GOT3 (cell line): ENCODE data around the gene GFPT2.

Experiments
- DNase-seq: peaks from one replicate; lab custom pipeline; 2025; ENCODE audit warnings: mixed read lengths; lab: John Stamatoyannopoulos, UW

Gene GFPT2

DNA sequence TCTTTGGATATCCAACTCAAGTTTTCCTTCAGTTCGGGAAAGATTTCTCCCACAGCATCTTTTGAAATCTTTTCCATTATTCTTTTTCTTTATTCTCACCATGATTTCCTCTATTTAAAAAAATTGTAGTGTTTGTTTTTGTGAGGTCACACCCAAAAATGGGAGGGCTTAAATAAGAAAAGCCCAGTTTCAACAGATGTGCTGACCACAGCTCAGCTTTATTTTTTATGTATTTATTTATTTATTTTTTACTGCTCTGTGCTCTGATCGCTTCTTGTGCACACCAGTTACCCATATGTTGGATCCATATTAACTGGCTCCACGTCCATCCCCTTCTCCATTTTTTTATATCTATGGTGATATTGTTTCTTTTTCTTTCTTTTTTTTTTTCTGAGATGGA is 20.3 kb downstream of the GFPT2 start:
- no peak for DNase-seq

DNA sequence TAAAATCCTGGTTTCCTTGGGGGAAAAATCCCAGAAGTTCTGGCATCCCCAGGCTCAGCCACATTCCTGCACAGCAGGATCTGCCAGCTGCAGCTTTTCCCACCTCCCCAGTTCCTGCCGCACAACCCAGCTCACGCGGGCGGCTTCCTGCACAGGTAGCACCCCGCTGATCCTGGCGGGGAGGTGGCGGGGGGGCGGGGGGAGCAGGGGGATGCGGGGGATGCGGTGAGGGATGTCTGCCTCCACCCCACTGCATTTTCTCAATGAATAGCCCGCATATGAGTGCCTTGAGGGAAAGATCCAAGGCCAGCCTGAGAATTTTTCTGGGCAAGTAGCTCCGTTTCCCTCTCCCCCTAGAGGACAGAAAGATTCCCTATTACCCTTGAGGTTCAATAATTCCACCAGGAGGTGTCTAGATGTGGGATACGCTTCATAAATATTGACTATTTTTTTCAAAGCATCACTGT is 21.1 kb downstream of the GFPT2 start:
- no peak for DNase-seq

DNA sequence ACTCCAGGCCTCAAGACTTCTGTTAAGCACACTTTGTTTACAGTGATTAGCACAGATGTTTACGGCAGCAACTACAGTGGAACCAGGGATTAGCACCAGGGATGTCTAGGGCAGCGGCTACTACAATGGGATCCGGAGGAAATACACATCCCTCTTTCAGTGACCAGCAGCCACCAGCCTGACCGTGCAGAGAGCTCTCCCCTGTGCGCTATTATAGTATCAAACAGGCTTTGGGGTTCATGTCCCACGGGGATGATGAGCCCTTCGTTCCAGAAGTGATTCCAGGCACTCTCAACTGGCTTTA is 21.5 kb downstream of the GFPT2 start:
- no peak for DNase-seq

DNA sequence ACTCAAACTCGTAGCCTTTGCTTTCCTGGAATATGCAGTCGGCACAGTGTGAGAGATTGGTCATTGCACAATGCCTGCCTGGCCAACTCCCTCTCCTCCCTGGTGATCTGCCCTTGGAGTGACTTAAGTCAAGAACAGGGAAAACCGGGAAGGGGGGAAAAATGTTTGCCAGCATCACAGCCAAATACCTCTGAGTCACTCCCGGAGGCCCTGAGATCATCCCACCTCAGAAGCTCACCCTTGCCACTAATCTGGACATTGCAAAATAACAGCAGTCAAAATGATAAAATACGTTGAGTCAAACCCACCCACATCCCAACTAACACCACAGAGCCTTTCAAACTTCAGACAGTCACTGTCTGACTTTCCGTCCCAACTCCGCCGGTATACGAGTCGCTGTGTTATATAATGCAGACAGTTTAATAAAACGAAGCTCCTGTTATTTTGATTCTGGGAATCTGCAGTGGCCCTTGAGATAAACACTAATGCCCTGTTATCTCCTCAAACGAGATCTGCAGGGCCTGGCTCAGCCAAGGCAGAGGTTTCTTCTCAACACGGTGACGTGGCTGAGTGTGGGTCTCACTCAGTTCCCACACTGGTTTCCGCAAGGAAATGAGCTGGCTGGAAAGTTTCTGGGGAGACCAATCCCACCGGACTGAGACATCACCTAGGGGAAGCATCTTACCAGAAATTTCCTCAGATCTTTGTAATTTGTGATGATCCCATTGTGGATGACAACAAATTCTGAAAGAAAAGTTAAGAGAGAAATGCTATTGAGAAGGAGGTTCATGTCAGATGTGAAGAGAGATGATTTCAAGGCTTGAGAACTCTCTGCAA is 22.1 kb downstream of the GFPT2 start:
- DNase-seq, result peak; percentile 75

GRCh38 chr5:180330270-180330648 is 22.9 kb downstream of the GFPT2 start:
- no peak for DNase-seq

- no peak for DNase-seq
These were observed 23.4 kb downstream of the GFPT2 start for GRCh38 chr5:180329606-180330269.

DNA sequence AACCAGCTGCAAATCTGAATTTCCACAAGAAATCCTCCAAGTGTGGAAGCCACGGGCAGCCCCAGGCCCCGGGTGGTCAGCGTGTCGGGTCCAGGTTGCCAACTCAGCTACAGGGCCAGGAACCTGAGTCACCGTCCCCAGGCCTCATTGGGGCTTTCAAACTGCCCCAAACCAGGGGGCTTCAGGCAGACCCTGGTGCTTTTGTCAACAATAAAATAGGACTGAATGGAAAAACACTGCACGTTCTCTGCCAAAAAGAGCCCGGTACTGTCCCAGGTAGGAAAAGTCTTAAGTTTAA is 24.0 kb downstream of the GFPT2 start:
- DNase-seq, result no peak

- DNase-seq, result no peak
These were observed 24.6 kb downstream of the GFPT2 start for GRCh38 chr5:180328296-180329137.

GRCh38 chr5:180326989-180327565 is 26.1 kb downstream of the GFPT2 start:
- DNase-seq, result no peak

DNA sequence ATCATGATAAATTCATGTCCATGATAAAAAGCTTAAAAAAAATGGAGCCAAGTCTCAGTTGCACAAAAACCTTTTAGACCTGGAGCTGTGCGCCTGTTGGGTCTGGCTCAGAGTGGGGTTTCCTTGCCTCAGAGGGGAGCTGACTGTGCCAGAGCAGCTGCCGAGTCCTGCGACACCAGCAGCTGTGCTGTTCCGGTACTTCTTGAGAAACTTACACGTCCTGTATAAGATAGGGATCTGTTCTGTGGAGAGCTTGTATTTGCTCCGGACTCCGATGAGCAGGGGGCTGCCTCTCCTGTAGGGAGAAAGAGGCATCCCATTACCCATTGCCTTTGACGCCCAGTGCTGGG is 28.6 kb downstream of the GFPT2 start:
- DNase-seq, result no peak

DNA sequence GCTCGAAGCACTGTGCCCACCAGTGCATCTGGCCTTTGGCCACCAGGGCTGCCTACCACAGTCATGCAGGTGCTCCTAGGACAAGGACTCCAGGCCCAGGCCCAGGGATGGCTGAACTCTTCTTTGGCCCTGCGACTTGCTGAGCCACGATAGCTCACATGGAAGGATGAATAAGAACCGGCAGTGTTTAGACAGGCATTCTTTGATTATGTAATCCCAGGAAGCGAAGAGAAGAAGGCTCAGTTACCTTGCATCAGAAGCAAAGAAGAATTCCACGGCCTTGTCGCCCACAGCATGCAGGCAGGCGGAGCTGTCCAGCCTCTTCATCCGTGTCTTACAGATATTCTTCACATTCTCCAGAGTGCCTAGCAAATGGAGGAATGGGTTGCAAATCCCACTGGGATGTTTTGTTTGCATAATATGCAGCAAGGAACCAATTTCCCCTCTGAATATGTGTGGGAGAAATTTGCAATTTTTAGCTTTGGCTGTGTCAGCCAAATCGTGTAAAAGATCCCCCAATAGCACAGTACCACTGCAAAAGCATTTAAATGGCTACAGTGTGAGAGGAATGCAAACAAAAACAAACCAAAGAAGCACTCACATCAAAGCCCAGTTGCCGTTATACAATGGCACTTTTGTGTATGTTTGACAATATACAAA is 29.1 kb downstream of the GFPT2 start:
- DNase-seq, result no peak

- no peak for DNase-seq
These were observed 30.0 kb downstream of the GFPT2 start for GRCh38 chr5:180323160-180323559.

DNA sequence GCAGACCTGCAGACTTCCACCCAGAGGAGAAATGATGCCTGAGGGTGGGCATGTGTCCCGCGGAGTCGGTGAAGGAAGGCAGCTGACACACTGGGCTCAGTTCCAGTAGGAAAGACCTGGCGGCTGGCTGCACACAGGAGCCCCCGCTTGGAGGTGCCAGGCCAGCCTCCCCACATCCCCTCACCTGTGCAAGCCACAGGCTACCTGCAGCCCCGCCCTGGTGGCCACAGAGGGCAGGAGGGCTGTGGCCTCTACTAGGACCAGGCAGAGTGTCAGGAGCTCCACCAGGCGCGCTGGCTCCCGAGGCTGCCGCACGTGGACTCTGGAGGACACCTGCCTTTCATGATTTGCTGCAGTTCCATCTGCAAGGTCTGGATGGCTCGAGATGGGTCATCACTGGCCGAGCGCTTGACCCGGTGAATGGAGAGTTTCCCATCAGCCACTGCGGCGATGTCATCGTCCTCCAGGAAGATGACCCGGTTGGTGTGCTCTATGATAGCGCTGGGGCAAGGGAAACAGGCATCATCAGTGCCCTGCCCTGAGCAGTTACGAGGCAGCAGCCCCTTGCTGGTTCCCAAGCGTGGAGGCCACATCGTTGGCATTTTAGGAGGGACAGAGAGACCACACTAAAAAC is 34.6 kb downstream of the GFPT2 start:
- no peak for DNase-seq

- no peak for DNase-seq
These were observed 36.5 kb downstream of the GFPT2 start for GRCh38 chr5:180316586-180316985.

DNA sequence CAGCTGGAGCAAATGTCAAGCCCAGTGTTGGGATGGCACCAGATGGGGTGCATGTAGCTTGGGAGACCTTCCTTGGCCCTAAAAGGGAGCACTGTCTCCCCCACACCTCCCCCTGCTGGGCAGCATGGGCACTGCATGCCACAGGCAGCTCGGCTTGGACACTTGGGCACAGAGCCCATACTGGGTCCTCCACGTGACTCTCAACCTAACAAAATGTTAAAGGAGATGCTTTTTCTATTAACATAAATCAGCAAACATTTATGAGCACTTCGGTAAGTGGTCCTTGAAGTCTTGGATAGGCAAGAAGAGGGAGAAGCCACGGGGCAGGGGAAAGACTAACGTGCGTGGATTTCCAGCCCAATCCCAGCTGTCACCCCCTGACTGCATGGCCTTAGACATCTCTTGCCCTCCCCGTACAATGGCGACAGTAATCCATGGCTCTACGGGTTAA is 37.3 kb downstream of the GFPT2 start:
- DNase-seq, result no peak

- no peak for DNase-seq
These were observed 39.2 kb downstream of the GFPT2 start for GRCh38 chr5:180313677-180314505.

- DNase-seq, result no peak
These were observed 41.9 kb downstream of the GFPT2 start for GRCh38 chr5:180311216-180311615.

DNA sequence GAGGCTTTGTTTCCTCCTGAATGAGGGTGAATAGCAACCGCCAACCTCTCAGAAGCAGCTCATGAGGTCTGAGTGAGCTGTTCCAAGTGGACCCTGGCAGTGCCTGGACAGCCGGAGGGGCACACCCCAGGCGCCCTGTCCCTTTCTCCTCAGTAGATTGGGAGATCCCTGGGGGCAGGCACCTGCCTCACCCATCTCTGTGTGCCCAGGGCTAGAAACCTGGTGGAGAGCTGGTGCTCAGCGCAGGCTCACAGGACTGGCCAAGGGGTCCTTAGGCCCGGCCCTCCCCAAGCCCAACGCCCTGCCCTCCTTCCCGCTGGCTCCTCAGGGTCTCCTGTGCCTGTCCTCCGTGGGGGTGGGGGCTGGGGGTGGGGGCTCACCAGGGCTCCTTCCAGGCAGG is 46.3 kb downstream of the GFPT2 start:
- no peak for DNase-seq

- DNase-seq, result no peak
These were observed 47.7 kb downstream of the GFPT2 start for GRCh38 chr5:180305481-180305880.
